GM15510 (cell line): ENCODE results near the gene SETD3.

ENCODE experiments used
- POLR2A ChIP-seq: IDR thresholded peaks from 3 replicates; pipeline ENCODE4 v1.6.1; 2011; ENCODE audit warnings: borderline replicate concordance; ENCODE audit not compliant: insufficient read length; ENCODE audit errors: extremely low read depth

Gene SETD3

DNA sequence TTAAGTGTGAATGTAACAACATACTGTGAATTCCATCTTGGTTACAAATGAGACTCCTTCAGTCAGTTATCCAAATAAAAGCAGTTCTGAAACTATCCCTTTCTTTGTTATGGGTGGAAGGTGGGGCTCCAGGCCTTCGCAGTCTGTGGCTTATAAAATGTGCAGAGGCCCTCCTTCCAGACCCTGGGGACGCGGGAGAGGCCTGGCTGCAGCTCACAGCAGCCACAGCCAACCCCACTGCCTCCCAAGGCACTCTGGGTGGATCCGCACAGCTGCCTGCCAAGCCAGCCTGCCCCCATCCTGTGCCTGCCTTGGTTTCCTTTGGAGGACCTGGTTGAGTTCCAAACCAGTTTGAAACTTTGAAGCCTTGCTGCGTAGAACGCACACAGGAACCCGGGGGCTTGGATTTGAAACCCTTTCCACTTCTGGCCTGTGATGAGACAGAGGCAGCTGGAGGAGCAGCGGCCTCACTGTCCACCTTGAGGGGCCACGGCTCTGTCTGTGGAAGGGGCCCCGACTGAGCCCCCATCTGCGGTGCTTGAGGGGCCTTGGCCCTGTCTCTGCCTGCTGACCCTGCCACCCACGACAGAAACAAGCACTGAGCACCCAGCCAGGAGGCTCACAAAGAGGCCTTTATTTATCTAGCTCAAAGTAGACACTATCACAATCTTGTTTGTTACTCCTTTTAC, 30.9 kb upstream of the SETD3 start:
- no peak for TF ChIP-seq POLR2A

GRCh38 chr14:99510556-99511139, 30.0 kb upstream of the SETD3 start:
- no peak for TF ChIP-seq POLR2A

GRCh38 chr14:99509871-99510555, 29.4 kb upstream of the SETD3 start:
- TF ChIP-seq POLR2A = no peak

GRCh38 chr14:99508896-99509629, 28.4 kb upstream of the SETD3 start:
- no peak for TF ChIP-seq POLR2A

DNA sequence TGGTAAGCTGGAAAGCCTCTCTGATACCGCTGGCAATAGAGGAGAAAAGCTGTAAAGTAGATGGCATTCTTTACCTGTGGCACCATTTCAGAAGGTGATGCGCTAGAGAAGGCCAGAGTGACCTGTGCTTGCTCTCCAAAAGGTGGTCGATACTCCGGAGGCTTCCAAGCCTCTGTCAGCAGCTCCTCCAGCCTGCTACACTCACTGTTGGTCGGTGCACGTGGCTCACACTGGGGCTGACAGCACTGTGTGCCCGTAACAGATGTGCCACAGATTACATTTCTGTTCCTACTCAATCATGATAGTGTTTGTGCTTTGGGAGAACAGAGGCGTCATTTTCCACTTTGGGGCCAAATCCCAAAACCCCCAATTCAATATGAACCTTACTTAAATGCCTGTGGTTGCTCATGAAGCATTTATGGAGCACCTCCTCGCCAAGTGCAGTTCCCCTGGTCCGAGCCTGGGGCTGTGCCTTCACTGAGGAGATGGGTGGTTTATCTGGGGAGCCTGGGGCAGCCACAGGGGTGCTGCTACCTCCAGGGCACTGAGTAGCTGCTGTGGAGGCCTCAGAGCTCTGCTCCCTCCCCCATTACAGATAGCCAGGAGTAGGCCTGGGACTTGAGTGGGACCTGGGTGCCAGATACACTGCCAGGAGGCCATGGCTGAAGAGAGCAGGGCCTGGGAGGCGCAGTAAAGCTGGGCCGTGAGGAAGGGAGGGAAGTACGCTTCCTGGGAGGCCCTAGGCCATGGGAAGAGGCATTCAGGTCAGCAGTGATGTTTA, 27.4 kb upstream of the SETD3 start:
- TF ChIP-seq POLR2A = no peak

DNA sequence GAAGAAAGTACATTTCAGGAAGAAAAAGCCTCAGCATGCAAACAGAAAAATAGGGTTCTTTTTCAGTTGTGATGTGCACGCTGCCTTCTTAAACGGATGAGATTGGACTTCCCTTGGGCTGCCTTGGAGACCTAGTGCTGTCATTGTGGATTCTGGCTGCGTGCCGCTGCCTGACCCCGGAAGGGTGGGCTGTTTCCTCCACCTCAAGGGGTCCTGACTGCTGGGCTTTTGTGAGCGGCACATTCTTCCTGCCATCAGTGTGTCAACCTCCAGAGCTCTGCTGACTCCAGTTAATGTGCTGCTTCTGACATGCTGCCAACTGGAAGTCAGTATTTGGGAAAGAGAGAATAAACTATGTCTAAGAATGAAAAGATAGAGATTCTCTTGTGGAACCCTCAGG, 25.6 kb upstream of the SETD3 start:
- TF ChIP-seq POLR2A = no peak

- TF ChIP-seq POLR2A = no peak
Observed at GRCh38 chr14:99505089-99505488, 24.4 kb upstream of the SETD3 start.

GRCh38 chr14:99503848-99504453, 23.3 kb upstream of the SETD3 start:
- no peak for TF ChIP-seq POLR2A

DNA sequence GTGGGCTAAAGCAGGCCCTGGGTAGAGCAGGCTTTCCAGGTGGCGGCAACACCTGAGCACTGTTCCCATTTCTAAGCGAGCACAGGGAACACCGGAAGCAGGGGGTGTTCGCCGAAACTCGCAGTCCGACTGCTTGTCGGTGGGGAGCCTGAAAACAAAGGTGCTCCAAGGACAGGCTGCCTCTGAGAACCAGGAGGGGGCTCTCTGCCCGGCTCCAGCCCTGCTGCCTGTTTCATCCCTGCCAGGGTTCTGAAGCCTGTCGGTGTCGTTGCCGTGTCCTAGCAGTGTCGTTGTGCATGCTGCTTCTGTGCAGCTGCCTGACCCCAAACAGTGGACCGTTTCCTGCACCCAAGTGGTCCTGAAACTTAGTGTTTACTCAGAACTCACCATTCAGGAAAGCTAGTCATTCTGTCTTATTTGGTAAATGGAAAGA, 22.3 kb upstream of the SETD3 start:
- no peak for TF ChIP-seq POLR2A

DNA sequence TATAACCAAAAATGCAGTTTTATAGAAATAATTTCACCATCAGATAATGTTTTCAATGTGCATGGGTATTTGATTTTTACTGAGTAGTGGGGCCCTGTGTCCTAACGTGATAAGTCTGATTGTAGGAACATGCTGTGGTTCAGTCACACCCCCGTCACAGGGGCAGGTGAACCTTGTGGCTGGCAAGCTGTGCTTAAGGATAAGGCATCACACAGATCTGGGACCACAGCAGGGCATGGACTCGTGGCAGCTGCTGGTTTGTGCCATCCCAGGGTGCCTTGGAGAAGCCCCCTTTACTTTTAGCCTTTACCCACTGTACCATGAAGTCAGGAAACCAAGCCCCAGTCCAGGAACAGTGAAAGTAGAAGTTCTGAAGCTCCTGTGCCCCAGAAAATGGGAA, 17.2 kb upstream of the SETD3 start:
- no peak for TF ChIP-seq POLR2A

DNA sequence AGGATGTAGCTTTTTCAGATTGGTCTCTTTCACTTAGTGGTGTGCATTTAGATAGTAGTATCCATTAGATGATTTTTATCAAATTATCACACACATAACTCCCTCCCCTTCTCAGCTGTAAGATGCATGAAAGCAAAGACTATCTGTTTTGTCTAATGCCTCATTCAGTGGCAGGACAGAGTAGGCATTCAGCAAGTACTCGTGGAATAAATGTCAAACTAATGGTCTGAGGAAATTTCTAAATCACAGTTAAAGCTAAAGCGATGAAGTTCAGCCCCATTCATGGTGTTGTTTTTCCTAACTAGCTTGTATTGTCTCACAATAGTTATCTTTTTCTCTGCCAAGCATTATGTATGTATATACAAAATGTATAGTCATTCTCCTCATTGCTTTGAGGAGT, 16.7 kb upstream of the SETD3 start:
- no peak for TF ChIP-seq POLR2A

DNA sequence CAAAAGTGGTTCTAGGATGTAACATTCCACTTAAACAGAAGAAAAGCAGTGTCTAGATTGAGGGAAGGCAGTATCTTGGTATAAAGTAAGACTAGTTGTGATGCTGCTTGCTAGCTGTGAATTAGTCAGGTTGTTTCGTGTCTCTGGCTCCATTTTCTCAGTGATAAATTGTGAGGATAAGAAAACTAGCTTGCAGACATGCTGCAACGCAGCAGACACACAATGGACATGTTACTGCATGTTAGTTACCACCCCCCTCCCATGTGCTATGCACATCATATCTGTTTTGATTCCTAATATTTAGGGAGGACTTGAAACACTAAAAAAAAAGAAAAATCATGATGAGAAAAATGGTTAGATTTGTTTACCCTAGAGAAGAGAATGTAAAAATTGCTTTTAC, 3.4 kb upstream of the SETD3 start:
- TF ChIP-seq POLR2A = no peak

DNA sequence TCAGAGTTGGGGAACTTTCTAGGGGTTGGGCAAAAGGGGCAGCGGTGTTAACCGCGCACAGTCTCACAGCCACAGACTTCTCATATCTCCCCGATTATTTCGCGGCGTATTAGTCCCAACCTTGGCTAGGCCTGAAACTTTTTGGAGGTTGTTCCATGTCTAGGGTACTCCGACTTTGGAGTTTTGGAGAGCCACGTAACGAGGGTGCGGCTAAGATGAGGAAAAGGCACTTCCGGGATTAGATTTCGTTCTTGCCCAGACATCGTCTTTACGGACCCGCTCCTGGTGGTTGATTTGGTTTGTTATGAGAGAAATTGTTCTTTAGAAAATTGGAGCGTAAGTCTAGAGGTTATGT, 1.1 kb upstream of the SETD3 start:
- no peak for TF ChIP-seq POLR2A

GRCh38 chr14:99480917-99481744, 472 bp upstream of the SETD3 start, which contains the start of gene CCNK:
Gene CCNK, plus strand, starts transcription at chr14:99481409. Its CDS starts 11,269 bp downstream, at chr14:99492678.
- peak; percentile 83 for TF ChIP-seq POLR2A
